Nephron progenitor cell (in vitro differentiated cells): ENCODE data around the gene GCLC.

Experiments
- DNase-seq: peaks from one replicate; pipeline ENCODE4 v3.0.0; 2021
- H3K27ac Mint-ChIP-seq: 2 replicates; pipeline ENCODE4 v1.8.0; 2021; ENCODE audit warnings: mild to moderate bottlenecking, moderate library complexity, mixed read lengths
- H3K27me3 Mint-ChIP-seq: 2 replicates; pipeline ENCODE4 v1.8.0; 2021; ENCODE audit warnings: mild to moderate bottlenecking, low read depth, mixed read lengths; ENCODE audit not compliant: poor library complexity
- H3K36me3 Mint-ChIP-seq: 2 replicates; pipeline ENCODE4 v1.8.0; 2021; ENCODE audit warnings: low read depth, mixed read lengths
- H3K4me1 Mint-ChIP-seq: 2 replicates; pipeline ENCODE4 v1.8.0; 2021; ENCODE audit warnings: mixed read lengths
- H3K4me3 Mint-ChIP-seq: 2 replicates; pipeline ENCODE4 v1.8.0; 2021; ENCODE audit warnings: mild to moderate bottlenecking, moderate library complexity, mixed read lengths
- H3K9me3 Mint-ChIP-seq: 2 replicates; pipeline ENCODE4 v1.8.0; 2021; ENCODE audit warnings: mild to moderate bottlenecking, moderate library complexity, mixed read lengths
- TF ChIP-seq, protein P1 (sequence below): fragments of 200-600 bp; sonication (generic); IDR thresholded peaks from 2 replicates; pipeline ENCODE4 v1.5.0; 2021; ENCODE audit warnings: antibody characterized with exemption

Gene GCLC

DNA sequence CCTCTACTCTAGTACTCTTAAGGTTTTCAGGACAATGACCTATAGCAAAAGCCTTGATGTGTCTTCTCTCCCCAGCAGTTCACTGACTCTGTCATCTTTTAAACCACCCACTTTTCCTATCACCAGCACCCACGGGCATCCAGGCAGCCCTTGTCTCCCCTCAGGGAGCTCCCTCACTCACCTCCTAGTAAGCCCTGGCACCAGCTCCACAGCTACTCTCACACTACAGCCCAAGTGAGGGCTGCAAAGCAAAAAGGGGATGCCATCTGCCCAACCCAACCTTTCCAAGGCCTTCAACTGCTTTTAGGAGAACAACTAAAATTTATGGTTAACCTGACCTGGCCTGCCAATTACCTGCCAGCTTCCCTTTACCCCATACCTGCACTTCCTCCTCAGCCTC is 26.0 kb downstream of the GCLC start:
- no peaks in the 10 kb centered on the region for H3K27me3 Mint-ChIP-seq
- H3K4me1 Mint-ChIP-seq = peaks cover 6% of the 10 kb centered on the region
- TF ChIP-seq, protein P1, sequence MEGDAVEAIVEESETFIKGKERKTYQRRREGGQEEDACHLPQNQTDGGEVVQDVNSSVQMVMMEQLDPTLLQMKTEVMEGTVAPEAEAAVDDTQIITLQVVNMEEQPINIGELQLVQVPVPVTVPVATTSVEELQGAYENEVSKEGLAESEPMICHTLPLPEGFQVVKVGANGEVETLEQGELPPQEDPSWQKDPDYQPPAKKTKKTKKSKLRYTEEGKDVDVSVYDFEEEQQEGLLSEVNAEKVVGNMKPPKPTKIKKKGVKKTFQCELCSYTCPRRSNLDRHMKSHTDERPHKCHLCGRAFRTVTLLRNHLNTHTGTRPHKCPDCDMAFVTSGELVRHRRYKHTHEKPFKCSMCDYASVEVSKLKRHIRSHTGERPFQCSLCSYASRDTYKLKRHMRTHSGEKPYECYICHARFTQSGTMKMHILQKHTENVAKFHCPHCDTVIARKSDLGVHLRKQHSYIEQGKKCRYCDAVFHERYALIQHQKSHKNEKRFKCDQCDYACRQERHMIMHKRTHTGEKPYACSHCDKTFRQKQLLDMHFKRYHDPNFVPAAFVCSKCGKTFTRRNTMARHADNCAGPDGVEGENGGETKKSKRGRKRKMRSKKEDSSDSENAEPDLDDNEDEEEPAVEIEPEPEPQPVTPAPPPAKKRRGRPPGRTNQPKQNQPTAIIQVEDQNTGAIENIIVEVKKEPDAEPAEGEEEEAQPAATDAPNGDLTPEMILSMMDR = no peak
- no peak overlapping the region for H3K4me3 Mint-ChIP-seq
- H3K36me3 Mint-ChIP-seq = peaks cover 39% of the 10 kb centered on the region
- DNase-seq = no peak
- no peaks in the 10 kb centered on the region for H3K9me3 Mint-ChIP-seq
- no peak overlapping the region for H3K27ac Mint-ChIP-seq

DNA sequence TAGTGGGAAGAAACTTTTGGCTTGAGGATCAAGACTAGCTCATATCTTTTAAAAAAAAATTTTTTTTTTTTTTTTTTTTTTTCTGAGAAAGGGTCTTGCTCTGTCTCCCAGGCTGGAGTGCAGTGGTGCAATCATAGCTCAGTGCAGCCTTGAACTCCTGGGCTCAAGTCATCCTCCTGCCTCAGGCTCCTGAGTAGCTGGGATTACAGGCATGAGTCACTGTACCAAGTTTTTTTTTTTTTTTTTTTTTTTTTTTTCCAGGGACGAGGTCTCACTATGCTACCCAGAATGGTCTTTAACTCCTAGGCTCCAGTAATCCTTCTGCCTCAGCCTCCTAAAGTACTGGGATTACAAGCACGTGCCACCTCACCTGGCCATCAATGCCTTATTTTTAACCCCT is 27.9 kb downstream of the GCLC start:
- Mint-ChIP-seq H3K9me3 (no peaks in the 10 kb centered on the region), H3K27me3 (no peaks in the 10 kb centered on the region), H3K4me1 (no peaks in the 10 kb centered on the region), H3K4me3 (no peak overlapping the region), H3K27ac (no peak overlapping the region), H3K36me3 (peaks cover 40% of the 10 kb centered on the region)
- TF ChIP-seq, protein P1 = no peak
- DNase-seq = no peak

DNA sequence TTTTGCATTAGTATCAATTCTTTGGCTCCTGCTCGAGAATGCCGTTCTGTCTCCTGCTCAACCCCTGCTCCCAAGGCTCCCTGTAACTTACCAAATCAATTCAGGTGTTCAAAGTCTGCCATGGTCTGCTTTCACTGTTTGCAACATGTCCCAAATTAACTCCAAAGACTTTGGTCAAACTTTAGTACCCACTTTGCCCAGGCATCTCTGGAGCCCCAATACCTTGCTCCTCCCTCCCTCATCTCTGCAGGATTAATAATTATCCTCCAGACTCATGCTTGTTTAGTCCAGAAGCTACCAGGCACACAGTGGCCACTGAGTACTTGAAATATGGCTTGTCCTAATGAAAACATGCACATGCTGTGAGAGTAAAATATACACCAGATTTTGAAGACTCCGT is 30.2 kb downstream of the GCLC start:
- no peak overlapping the region for H3K27ac Mint-ChIP-seq
- H3K27me3 Mint-ChIP-seq = no peaks in the 10 kb centered on the region
- peaks cover 47% of the 10 kb centered on the region for H3K36me3 Mint-ChIP-seq
- TF ChIP-seq, protein P1 = no peak
- H3K4me1 Mint-ChIP-seq = no peaks in the 10 kb centered on the region
- DNase-seq = no peak
- H3K9me3 Mint-ChIP-seq = no peaks in the 10 kb centered on the region
- no peak overlapping the region for H3K4me3 Mint-ChIP-seq

DNA sequence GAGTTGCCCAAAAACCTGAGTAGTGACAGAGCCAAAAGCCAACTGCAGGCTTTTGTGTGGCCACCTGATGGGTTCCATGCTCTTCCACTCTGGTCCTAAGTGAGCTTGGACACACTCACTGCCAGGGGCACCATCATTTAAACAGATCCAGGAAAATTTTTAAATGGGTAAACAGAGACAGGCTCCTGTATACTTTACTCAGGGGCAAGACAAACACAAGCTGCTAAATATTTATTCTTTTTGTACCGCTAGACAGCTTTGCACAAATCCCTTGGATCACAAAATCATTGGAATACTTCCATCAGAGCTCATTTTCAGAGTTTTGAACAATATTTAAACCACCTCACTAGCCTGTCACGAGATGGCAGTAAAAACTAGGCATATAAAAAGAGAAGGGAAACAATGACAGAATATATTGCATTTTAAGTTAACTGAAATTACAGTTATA is 31.4 kb downstream of the GCLC start:
- TF ChIP-seq, protein P1 = no peak
- no peaks in the 10 kb centered on the region for H3K27me3 Mint-ChIP-seq
- H3K27ac Mint-ChIP-seq = no peak overlapping the region
- H3K9me3 Mint-ChIP-seq = no peaks in the 10 kb centered on the region
- no peak for DNase-seq
- H3K4me3 Mint-ChIP-seq = no peak overlapping the region
- peaks cover 44% of the 10 kb centered on the region for H3K36me3 Mint-ChIP-seq
- no peaks in the 10 kb centered on the region for H3K4me1 Mint-ChIP-seq

DNA sequence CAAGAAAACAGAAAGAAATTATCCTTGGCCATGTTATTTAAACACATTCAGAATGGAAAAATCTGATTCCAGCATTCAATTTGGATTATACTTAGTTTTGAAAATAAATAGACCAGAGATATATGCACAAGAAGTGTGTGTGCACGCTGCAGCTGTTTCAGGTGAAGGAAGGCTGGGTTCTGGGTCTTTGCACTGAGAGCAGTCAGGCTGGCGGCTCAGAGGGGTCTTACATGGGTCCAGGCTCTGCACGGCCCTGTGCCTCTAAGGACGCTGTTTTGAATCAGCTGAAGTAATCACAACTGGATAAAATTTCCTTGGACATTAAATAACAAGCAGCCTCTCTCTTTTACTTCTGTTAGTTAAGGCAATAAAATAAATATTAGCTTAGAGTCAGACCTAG is 31.8 kb downstream of the GCLC start:
- H3K4me3 Mint-ChIP-seq = no peak overlapping the region
- H3K27ac Mint-ChIP-seq = no peak overlapping the region
- peaks cover 47% of the 10 kb centered on the region for H3K36me3 Mint-ChIP-seq
- H3K27me3 Mint-ChIP-seq = no peaks in the 10 kb centered on the region
- no peaks in the 10 kb centered on the region for H3K4me1 Mint-ChIP-seq
- TF ChIP-seq, protein P1 = no peak
- no peak for DNase-seq
- no peaks in the 10 kb centered on the region for H3K9me3 Mint-ChIP-seq

DNA sequence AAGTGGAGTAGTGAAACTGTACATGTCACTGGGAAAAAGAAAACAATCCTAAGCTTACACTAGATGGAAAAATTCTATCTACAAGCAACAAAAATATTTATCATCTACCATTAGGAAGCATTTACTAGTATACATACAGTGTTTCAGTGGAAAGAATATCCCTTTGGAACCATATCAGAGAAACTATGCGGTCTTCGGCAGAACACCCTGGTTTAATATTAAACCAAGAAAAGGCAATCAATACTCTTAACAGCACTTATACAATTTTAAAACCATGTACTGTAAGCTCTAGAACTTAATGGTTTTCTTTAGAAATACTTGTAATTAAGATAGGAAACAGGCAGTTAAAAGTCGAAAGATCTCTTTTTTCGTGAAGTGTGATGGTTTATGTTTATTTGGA is 32.3 kb downstream of the GCLC start:
- Mint-ChIP-seq H3K4me1 (no peaks in the 10 kb centered on the region), H3K4me3 (no peak overlapping the region), H3K36me3 (peaks cover 47% of the 10 kb centered on the region), H3K9me3 (no peaks in the 10 kb centered on the region), H3K27me3 (no peaks in the 10 kb centered on the region), H3K27ac (no peak overlapping the region)
- TF ChIP-seq, protein P1 = no peak
- DNase-seq = no peak
